Stimulated activated CD8-positive, alpha-beta memory T cell treated with anti-CD3 and anti-CD28 coated beads, Interleukin-4, amount 100 ng/mL, for 48 hours (primary cell): ENCODE measurements around the gene LDLRAD3.

Source experiments
- DNase-seq: peaks from one replicate; pipeline ENCODE4 v3.0.0-alpha.2; 2020

The LDLRAD3 gene

GRCh38 chr11:35928688-35929395 is 15.0 kb upstream of the LDLRAD3 start:
- DNase-seq = no peak

- DNase-seq = no peak
These were observed 13.4 kb upstream of the LDLRAD3 start for GRCh38 chr11:35930466-35930865.

GRCh38 chr11:35932121-35932520 is 11.7 kb upstream of the LDLRAD3 start:
- no peak for DNase-seq

GRCh38 chr11:35932681-35933319 is 11.1 kb upstream of the LDLRAD3 start:
- no peak for DNase-seq

- DNase-seq = no peak
These were observed 10.5 kb upstream of the LDLRAD3 start for GRCh38 chr11:35933320-35933871.

GRCh38 chr11:35934271-35934670 is 9.6 kb upstream of the LDLRAD3 start:
- no peak for DNase-seq

GRCh38 chr11:35934981-35935380 is 8.9 kb upstream of the LDLRAD3 start:
- DNase-seq = no peak

- DNase-seq = no peak
These were observed 8.5 kb upstream of the LDLRAD3 start for GRCh38 chr11:35935390-35935789.

GRCh38 chr11:35937111-35937510 is 6.8 kb upstream of the LDLRAD3 start:
- no peak for DNase-seq

GRCh38 chr11:35937700-35938099 is 6.2 kb upstream of the LDLRAD3 start:
- no peak for DNase-seq

- DNase-seq = no peak
These were observed 5.6 kb upstream of the LDLRAD3 start for GRCh38 chr11:35938231-35938630.

GRCh38 chr11:35943309-35943708 is 553 bp upstream of the LDLRAD3 start:
- no peak for DNase-seq

GRCh38 chr11:35944503-35945136 is 758 bp downstream of the LDLRAD3 start:
- DNase-seq = no peak

- no peak for DNase-seq
These were observed 1.3 kb downstream of the LDLRAD3 start for GRCh38 chr11:35945137-35945518.

GRCh38 chr11:35946766-35947165 is 2.9 kb downstream of the LDLRAD3 start:
- no peak for DNase-seq

- DNase-seq = no peak
These were observed 3.6 kb downstream of the LDLRAD3 start for GRCh38 chr11:35947437-35947836.

- DNase-seq = no peak
These were observed 5.4 kb downstream of the LDLRAD3 start for GRCh38 chr11:35949242-35949641.

- no peak for DNase-seq
These were observed 6.2 kb downstream of the LDLRAD3 start for GRCh38 chr11:35950082-35950481.

GRCh38 chr11:35951680-35952079 is 7.8 kb downstream of the LDLRAD3 start:
- no peak for DNase-seq

GRCh38 chr11:35953081-35953760 is 9.4 kb downstream of the LDLRAD3 start:
- no peak for DNase-seq

- no peak for DNase-seq
These were observed 10.3 kb downstream of the LDLRAD3 start for GRCh38 chr11:35954205-35954604.

- no peak for DNase-seq
These were observed 11.8 kb downstream of the LDLRAD3 start for GRCh38 chr11:35955636-35956035.

GRCh38 chr11:35962369-35963138 is 18.7 kb downstream of the LDLRAD3 start:
- no peak for DNase-seq
